RPMI8226 (cell line): Measurements from ENCODE around the gene SKA1.
"Not testable (repeated sequence)": the region's sequence is repeated elsewhere in the genome, so short reads cannot be mapped to it uniquely, and the experiment has no call there.

Experiments
- DNase-seq: peaks from one replicate; pipeline ENCODE4 v3.0.0-alpha.2; 2015

SKA1 gene

DNA sequence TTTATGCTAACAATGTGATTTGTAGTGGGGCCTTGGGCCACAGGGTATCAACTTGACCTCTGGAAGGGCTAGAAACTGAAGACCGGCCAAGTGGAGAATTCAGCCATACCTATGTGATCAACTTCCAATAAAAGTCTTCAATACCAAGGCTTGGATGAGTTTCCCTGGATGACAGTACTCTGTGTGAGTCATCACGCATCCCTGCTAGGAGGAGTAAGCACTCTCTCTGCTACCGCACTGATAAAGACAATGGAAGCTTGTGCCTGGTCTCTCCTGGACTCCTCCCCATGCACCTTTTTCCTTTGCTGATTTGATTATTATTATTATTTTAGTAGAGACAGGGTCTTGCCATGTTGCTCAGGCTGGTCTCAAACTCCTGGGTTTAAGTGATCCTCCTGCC, 58.1 kb downstream of the SKA1 start:
- no peak for DNase-seq

DNA sequence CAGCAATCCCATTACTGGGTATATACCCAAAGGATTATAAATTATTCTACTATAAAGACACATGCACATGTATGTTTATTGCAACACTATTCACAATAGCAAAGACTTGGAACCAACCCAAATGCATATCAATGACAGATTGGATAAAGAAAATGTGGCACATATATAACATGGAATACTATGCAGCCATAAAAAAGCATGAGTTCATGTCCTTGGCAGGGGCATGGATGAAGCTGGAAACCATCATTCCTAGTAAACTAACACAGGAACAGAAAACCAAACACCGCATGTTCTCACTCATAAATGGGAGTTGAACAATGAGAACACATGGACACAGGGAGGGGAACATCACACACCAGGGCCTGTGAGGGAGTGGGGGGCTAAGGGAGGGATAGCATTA, 61.9 kb downstream of the SKA1 start:
- DNase-seq: not testable (repeated sequence)

GRCh38 chr18:50439460-50440015, 64.7 kb downstream of the SKA1 start:
- DNase-seq: no peak

GRCh38 chr18:50441016-50441415, 66.2 kb downstream of the SKA1 start:
- DNase-seq: no peak

GRCh38 chr18:50441501-50441900, 66.7 kb downstream of the SKA1 start:
- no peak for DNase-seq
